Caki2 (cell line): ENCODE measurements around the gene SLMAP. TPM values are rescaled to one million over a fixed set of nuclear protein-coding genes. Genes with fewer than 3 reads are reported as not detected.
A peak's percentile ranks its signal among the peaks of the same experiment; 100 is the strongest.

Source experiments
- DNase-seq: peaks from one replicate; pipeline ENCODE4 v3.0.0-alpha.2; 2015; ENCODE audit warnings: low read depth
- in situ Hi-C: cut with HindIII; loops from 2 replicates; pipeline ENCODE4 v1.10.0; 2016; ENCODE audit warnings: low sequenced_read_pairs, low pct_unique_long_range_greater_than_20kb, mixed read lengths
- total RNA-seq: library from RNA; depleted of rRNA; stranded (reverse); fragments of >200 nt; shearing (Covaris generic); gene quantifications from 2 replicates; pipeline ENCODE4 v1.2.3, GENCODE V29; 2014; ENCODE audit warnings: low replicate concordance

Gene SLMAP
- total RNA-seq, 1 experiment from 2014 or later, result 20.4 TPM

- in situ Hi-C loops, result no loop called here
- DNase-seq, result no peak
Observed at GRCh38 chr3:57816471-57817095, 60.5 kb downstream of the SLMAP start.

- DNase-seq, result no peak
- in situ Hi-C loops, result no loop called here
Observed at GRCh38 chr3:57818772-57819171, 62.7 kb downstream of the SLMAP start.

- in situ Hi-C loops, result no loop called here
- DNase-seq, result no peak
Observed at GRCh38 chr3:57820479-57820878, 64.4 kb downstream of the SLMAP start.

DNA sequence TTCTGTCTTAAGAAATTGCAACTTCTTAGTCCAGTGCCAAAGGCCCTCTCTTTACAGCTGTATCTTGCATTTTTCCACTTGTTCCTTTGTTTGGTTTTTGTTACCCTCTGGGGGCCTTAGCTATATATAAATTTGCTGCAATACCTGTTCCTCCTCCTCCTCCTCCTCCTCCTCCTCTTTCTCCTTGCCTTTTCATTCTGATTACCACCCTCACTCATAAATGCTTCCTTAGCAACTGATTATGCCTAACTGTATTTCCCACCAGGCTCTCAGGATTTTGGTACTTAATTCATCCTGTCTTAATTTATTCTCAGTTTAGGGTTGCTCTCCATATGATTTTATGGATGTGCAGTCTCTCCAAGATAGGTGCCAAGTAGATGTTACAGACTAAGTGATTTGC lies 65.7 kb downstream of the SLMAP start:
- in situ Hi-C loops, result no loop called here
- no peak for DNase-seq

DNA sequence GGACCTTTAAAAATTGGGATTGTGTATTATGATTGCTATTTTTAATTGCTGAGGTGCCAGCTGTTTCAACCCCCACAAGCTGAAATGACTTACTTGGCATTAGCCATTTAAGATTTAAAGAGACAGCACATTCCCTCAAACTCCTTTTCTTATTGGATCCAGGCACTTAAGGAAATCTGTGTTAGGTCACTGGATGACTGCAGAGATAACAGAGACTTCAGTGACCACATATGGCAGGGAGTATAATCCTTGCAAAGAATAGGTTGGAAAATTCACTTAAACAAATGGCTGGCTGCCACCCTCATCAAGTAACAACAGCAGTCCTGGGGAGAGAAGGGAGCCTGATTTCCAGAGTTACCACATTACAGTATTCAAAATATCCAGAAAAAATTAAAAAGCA lies 66.6 kb downstream of the SLMAP start:
- DNase-seq, result no peak
- in situ Hi-C loops, result no loop called here

- in situ Hi-C loops, result no loop called here
- DNase-seq, result no peak
Observed at GRCh38 chr3:57825116-57825515, 69.0 kb downstream of the SLMAP start.

DNA sequence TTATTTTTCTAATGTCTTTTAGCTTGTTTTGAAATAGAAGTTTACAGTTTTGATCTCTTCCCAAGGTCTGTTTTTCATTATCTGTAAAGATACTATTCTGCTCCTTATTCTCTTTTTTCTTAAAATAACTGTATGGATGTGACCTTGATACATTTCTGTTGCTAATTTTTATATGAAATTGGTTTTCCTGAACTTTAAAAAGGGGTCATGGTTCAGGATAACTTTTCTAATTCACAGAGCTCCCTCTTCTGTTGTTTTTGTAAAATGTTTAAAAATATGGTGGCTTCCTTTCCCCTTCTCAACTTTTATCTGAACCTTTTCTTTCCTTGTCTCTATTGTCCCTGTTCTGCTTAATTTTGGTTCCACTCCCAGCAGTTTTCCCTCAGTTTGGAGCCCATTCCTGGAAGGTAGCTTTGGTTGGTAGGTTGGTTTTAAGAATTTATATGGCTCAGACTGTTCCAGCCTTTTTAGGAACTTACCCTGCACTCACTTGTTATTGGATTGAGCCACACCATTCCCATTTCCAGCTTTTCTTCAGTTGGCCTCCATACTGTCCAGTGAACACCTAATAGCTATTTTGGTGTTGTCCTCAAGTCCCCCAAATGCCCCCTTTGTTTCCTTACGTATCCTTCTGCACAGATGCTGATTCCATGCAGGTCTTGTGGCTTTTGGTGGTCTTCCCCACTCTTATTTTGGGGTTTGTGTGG lies 70.3 kb downstream of the SLMAP start:
- in situ Hi-C loops, result no loop called here
- no peak for DNase-seq

DNA sequence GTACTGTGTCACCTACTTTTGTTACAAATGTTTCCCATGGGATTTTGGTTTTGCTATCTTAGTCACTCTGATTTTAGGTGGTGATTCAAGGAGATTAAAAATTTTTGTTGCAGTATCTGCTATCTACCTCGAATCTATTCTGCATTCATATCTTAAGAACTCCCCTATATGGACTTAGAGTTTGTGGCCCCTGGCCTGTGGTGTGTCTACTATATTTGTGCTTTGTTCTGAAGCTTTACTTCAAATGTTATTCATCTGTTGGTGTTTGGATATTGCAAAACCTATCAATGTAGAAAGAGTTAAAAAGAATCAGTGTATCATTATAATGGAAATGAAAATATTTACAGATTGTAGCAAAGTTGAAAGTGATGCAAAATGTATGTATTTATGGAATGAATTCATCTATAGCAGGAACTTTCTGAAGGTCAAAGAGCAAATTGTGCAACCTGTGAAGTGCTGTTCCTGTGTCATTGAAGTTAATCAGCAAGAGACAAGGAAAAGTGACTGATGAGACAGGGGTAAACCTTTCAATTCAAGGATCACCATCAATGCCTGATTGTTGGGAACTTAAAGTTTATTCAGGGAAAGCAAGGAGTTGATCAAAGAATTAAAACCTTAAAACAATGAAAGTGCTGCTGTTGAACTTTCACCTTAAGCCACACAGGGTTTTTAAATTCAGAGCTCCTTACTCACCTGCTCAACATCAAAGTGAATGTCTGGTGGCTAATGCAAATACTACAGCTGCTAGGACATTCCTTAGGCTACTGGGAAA lies 71.0 kb downstream of the SLMAP start:
- no peak for DNase-seq
- in situ Hi-C loops, result no loop called here

GRCh38 chr3:57827757-57828156 lies 71.6 kb downstream of the SLMAP start:
- DNase-seq, result no peak
- in situ Hi-C loops, result no loop called here

- DNase-seq, result no peak
- in situ Hi-C loops, result no loop called here
Observed at GRCh38 chr3:57832486-57832885, 76.4 kb downstream of the SLMAP start.

GRCh38 chr3:57832900-57833313 lies 76.8 kb downstream of the SLMAP start:
- in situ Hi-C loops, result no loop called here
- no peak for DNase-seq

GRCh38 chr3:57833763-57834162 lies 77.7 kb downstream of the SLMAP start:
- DNase-seq, result no peak
- in situ Hi-C loops, result no loop called here

DNA sequence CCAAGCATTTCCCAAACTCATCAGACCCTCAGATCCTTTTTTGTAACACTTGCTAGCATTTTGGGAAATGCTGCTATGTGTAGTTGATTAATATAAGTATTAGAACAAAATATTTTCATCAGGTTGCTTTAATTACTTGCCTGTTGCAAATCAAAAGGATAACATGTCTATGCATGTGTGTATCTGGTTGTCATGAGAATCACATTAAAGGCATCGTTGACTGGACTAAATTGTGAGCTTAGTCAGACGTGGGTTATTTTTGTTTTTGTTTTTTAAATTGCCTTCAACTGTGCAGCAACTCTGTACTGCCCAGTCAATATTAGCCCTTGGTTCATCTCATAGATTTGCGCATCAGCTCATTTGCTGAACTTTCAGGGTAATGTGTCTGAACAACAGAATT lies 81.6 kb downstream of the SLMAP start:
- DNase-seq, result no peak
- in situ Hi-C loops, result no loop called here

GRCh38 chr3:57838627-57839026 lies 82.5 kb downstream of the SLMAP start:
- in situ Hi-C loops, result no loop called here
- DNase-seq, result no peak

GRCh38 chr3:57840473-57840872 lies 84.4 kb downstream of the SLMAP start:
- in situ Hi-C loops, result no loop called here
- no peak for DNase-seq

GRCh38 chr3:57841818-57842217 lies 85.7 kb downstream of the SLMAP start:
- in situ Hi-C loops, result no loop called here
- DNase-seq, result no peak

DNA sequence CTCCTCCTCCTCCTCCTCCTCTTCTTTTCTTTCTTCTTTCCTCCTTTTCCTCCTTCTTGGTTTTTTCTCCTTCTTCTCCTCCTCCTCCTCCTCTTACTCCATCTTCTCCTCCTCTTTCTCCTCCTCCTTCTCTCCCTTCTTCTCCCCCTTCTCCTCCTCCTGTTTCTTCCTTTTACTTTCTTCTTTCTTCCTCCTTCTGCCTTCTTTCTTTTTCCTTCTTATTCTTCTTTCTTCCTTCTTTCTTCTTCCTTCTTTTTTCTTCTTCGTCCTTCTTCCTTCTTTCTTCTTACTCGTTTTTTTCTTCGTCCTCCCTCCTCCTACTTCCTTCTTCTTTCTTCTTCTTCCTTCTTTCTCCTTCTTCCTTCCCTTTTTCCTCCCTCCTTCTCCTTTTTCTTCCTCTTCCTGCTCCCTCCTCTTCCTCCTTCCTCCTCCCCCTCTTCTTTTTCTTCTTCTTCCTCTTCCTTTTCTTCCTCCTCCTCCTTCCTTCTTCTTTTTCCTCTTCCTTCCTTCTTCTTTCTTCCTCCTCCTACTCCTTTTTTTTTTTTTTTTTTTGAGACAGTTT lies 92.1 kb downstream of the SLMAP start:
- in situ Hi-C loops, result no loop called here
- no peak for DNase-seq

GRCh38 chr3:57851304-57851703 lies 95.2 kb downstream of the SLMAP start:
- in situ Hi-C loops, result no loop called here
- no peak for DNase-seq

DNA sequence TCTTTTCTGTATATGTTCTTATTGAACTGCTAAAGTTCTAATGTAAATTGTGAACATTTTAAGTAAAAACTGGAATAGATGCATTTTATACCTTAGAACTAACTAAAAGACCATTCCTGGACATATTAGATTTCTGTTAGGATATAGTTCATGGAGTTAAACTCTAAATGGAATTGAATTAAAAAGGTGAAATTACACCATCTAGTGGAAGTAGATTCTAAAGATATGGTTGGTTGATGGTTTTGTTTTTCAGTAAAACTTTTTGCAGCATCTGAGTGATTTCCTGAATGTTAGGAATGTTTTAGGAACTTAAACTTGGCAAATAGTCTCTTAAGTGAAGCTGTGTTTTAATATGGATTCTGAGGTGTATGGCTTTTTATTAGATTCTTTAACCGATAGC lies 96.8 kb downstream of the SLMAP start:
- peak; percentile 28 for DNase-seq
- in situ Hi-C loops, result no loop called here
